IPS-NIHi7 (cell line): ENCODE measurements around the gene BLVRB.
"Not testable (repeated sequence)": the region's sequence is repeated elsewhere in the genome, so short reads cannot be mapped to it uniquely, and the experiment has no call there.

ENCODE experiments used
- DNase-seq: peaks from one replicate; pipeline ENCODE4 v3.0.0; 2012; ENCODE audit warnings: mixed read lengths; ENCODE audit errors: extremely low spot score

The BLVRB gene

GRCh38 chr19:40450664-40451063, 14.9 kb downstream of the BLVRB start:
- DNase-seq: no peak

- DNase-seq: no peak
Observed at GRCh38 chr19:40449506-40449905, 16.0 kb downstream of the BLVRB start.

GRCh38 chr19:40446263-40446784, 19.2 kb downstream of the BLVRB start:
- no peak for DNase-seq

DNA sequence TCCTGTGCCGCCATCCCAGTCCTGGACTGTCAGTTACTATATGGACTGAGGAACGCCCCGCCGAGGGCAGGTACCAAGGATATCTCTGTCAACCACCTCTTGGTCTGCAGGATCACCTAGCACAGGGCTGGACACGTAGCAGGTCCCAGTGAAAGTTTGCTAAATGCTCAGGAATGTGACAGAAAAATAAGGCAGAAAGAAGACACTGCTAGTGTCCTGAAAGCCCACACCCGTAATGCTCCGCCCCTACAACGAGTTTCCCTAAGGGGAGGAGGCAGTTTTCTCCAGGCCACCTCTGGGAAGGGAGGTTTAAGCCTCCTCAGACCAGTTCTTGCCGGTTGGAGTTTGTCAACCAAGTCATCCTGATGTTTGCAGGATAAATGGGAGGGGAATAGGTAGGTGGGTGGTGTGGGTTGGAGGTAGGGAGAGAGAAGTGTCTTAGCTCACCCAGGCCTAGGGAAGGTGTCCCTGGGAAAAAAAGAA, 19.7 kb downstream of the BLVRB start:
- DNase-seq: peak; percentile 63

DNA sequence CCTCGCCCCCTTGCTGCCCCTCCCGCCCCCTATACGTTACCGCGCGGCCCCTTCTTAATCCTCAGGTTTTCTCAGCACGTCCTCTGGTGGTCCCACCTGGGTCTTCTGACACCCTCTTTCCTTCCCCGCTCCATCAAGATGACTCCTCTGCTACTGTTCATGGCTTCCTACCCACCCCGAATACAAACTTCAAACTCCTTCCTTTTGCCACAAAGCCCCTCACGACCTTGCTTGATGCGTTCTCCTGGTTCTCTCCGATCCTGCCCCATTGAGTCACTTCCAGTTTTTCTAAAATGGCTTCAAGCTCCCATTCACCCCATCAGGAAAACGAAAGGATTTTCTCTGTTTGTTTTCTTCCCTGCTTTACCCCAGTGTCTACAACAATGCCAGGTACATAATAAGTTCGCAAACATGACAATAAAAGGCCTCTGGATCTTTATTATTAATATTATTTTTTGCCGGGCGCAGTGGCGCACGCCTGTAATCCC, 20.7 kb downstream of the BLVRB start:
- no peak for DNase-seq

DNA sequence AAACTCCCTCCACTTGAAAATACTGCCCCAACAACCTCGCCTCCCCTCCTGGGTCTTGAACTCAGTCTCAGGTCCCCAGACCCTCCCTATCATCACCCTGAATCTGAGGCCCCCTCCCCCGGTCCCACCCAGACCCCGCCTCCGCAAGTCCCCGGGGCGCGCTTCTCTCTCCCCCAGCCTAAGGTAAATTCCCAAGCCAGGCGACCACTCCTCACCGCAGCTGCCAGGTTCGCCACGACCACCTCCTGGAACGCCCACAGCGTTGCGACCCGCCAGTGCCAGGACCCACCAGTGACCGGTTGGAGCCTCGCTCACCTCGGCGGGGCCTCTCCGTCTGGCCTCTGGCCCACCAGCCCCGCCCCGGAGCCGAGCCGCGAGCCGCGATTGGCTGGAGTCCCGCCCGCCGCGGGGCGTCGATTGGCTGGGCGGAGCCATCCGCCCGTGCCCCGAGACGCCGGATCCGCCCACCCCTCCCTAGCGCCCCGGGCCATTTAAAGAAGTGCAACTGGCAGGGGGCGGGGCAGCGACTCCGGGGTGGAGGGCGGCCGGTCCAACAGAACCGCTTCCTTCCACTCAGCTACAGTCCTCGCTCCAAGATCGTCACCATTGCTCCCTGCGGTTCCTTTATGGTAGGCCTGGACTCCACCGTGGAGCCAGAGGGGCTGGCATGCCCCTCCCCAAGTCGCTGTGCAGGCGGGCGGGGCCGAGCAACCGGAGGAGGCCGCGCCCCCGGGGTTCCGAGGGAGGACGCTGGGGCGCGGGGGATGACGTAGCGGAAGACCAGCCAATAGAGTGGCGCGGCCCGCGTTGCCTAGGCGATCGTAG, 21.3 kb downstream of the BLVRB start, which contains the start of gene SERTAD3:
Gene SERTAD3, minus strand, starts transcription at position 336 of the 825 bp plus-strand sequence. CDS start 2,255 bp downstream, outside the sequence.
- peak; percentile 95 for DNase-seq

DNA sequence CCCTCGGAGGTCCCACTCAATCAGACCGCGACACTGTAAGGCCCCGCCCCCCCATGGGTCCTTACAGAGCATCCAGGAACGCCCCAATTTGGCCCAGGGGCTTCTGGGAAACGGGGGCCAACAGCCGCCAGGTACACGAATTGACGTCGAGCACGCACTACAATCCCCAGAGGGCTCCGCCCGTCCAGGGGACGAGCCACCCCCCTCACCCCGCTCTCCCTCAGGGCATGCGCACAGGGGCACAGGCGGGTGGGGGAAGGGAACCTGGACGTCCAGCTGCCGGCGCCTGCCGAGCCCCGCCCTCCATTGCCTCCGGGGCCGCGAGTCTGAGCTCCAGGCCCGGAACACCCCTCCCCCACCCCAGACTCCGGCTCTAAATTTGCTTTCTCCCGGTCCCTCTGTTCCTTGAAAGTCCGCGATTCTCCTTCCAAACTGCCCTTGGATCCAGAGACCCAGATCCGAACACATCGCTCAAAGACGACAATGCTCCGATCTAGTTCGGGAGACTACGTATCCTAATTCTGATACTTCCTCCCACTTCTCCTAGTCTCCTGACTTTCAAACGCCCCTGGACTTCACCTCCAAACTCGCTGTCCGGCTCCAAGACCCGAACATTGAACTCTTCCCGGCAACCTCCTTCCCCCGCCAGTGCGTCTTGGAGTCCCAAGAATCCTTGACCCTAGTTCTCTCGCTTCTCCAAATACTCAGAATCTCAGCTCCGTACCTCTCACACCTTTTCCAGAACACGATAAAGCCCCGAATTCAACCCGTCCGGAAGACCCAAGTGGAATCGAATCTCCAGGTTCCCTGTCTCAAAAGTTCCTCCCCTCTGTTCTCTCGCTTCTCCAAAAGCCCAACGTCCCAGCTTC, 22.2 kb downstream of the BLVRB start:
- peak; percentile 94 for DNase-seq

GRCh38 chr19:40442328-40443130, 23.0 kb downstream of the BLVRB start:
- no peak for DNase-seq

DNA sequence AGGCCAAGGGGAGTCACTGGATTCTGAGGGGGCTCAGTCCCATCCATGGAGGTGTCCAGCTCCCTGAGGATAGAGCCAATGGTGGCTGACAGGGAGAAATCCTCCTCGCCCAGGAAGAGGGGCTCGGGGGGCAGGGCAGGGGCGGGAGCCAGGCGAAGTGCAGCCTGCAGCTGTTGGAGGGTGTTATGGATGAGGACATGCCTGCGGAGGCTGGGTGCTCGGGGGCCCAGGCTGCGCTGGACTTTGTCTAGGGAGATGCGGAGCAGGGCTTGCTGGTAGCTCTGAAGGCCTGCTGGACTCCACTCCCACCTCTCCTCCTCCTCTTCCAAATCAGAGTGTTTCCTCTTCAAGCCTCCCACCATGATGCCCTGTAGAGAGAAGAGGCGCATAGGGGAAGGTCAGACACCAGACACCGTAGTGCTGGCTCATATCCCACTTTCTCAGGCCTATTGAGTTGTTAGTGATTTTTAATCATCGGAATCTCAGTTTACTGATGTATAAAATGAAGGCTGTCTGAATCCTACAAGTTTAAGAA, 23.8 kb downstream of the BLVRB start:
- DNase-seq: no peak

- DNase-seq: no peak
Observed at GRCh38 chr19:40438284-40438683, 27.3 kb downstream of the BLVRB start.

DNA sequence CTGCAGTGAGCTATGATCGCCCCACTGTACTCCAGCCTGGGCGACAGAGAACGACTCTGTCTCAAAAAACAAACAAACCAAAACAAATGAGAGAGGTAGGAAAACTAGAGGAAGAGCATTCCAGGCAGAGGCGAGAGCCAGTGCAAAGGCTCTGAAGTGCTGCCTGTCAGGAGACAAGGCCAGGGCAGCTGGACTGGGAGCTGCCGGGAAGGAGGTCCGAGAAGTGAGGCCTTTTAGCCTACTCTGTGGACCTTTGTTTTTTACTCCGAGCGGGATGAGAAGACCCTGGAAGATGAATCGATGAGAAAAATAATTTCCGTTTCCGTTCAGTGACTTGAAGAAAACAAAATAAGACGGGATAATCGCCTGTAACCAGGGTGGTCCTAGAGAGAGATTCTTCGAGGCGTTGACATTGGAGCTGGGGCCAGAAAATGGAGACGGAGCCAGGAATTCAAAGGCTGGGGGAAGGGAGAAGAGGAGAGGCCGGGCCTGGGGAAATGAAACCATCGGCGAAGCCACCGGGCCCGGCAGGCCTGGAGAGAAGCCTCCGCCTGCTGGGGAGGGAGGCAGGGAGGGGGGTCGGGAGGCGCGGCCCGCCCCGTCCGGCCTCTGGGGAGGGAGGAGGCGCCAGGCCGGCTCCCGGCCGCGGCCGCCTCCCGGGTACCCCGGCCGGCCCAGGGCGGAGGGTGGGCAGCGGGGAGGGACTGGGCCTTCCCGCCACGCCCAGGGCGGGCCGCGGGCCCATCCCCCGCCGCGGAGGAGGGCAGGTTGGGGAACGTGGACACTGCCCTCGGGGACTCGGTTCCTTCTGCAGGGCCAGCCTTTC, 31.9 kb downstream of the BLVRB start:
- peak; percentile 80 for DNase-seq

GRCh38 chr19:40432760-40433159, 32.8 kb downstream of the BLVRB start:
- DNase-seq: not testable (repeated sequence)

- no peak for DNase-seq
Observed at GRCh38 chr19:40431698-40432097, 33.8 kb downstream of the BLVRB start.

GRCh38 chr19:40430242-40430641, 35.3 kb downstream of the BLVRB start:
- not testable (repeated sequence) for DNase-seq

DNA sequence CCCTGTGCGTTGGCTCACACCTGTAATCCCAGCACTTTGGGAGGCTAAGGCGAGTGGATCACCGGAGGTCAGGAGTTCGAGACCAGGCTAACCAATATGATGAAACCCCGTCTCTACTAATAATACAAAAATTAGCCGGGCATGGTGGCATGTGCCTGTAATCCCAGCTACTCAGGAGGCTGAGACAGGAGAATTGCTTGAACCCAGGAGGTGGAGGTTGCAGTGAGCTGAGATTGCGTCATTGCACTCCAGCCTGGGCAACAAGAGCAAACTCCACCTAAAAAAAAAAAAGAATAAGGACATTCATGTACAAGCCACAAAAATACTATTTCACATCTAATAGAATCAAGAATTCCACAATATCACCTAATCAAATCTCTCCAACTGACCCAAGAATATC, 37.3 kb downstream of the BLVRB start:
- DNase-seq: not testable (repeated sequence)

GRCh38 chr19:40425450-40426287, 39.9 kb downstream of the BLVRB start, which contains the start of gene SERTAD1:
TSS of gene SERTAD1 (minus strand) at chr19:40425992. CDS start at chr19:40423546, 2,446 bp downstream.
- peak; percentile 96 for DNase-seq

DNA sequence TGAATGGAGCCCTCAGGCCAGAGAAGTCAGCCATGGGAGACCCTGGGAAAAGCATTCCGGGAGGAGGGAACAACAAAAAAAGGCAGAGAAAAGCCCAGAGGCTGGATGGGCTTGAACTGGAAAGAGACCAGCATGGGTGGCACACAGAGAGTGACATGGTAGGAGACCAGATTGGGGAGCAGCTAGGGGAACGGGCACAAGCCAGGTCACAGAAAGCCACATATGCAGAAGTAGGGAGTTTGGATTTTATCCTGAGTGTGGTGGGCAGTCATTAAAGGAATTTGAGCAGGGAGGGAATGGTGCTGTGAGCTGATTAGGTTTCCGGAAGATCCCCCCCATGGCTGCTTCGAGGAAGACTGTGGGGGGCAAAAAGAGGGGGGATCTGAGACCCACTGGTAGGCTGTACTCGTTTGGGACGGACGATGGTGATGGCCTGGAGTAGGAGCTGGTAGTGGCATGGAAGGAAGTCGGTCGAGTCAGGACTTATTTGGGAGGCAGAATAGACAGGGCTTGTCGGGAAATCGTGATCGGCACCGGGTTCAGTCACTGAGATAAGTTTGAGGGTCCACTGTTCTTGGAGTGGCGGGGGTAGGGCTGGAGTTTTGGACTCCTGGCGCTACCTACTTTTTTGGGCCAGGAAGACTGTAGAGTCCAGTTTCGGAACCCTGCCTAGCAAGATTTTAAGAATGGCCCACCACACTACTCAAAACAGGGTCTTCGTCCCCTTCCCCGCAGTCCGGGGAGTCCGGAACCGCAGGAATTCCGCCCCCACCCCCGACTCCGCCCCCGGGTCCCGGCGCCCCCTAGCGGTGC, 40.7 kb downstream of the BLVRB start:
- DNase-seq: no peak

DNA sequence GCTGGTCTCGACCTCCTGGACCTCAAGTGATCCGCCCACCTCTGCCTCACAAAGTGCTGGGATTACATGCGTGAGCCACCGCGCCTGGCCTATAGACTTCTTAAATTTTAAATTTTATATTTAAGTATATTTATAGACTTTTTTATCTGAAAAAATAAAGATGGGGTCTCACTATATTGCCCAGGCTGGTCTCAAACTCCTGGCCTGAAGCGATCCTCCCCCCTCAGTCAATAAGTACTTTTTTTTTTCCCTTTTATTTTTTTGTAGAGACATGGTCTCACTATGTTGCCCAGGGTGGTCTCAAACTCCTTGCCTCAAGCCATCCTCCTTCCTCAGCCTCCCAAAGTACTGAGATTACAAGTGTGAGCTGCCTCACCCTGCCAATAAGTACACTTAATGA, 41.6 kb downstream of the BLVRB start:
- no peak for DNase-seq
